ENCODE data around the gene IFNA14.
"Not testable (repeated sequence)": the region's sequence is repeated elsewhere in the genome, so short reads cannot be mapped to it uniquely, and the experiment has no call there.

The IFNA14 gene

GRCh38 chr9:21213411-21214326 lies 26.1 kb downstream of the IFNA14 start:
- DNase-seq: not testable (repeated sequence)

- DNase-seq: not testable (repeated sequence)
Measured at GRCh38 chr9:21212160-21212559, 27.6 kb downstream of the IFNA14 start.

- DNase-seq: not testable (repeated sequence)
Measured at GRCh38 chr9:21210782-21211181, 29.0 kb downstream of the IFNA14 start.

- DNase-seq: no peak
Measured at GRCh38 chr9:21210311-21210710, 29.5 kb downstream of the IFNA14 start.

- DNase-seq: not testable (repeated sequence)
Measured at GRCh38 chr9:21207043-21207442, 32.8 kb downstream of the IFNA14 start, which contains the start of gene IFNA10. TSS of gene IFNA10 (minus strand) at chr9:21207143. CDS start at chr9:21207097, 46 bp downstream.

- no peak for DNase-seq
Measured at GRCh38 chr9:21205204-21205603, 34.6 kb downstream of the IFNA14 start.

GRCh38 chr9:21202105-21202504 lies 37.7 kb downstream of the IFNA14 start, which contains the start of gene IFNA7:
TSS of gene IFNA7 (minus strand) at chr9:21202205. CDS start at chr9:21202165, 40 bp downstream.
- not testable (repeated sequence) for DNase-seq

GRCh38 chr9:21194867-21195776 lies 44.7 kb downstream of the IFNA14 start:
- peak; percentile 35 for DNase-seq

All from stimulated activated CD4-positive, alpha-beta T cell treated with anti-CD3 and anti-CD28 coated beads, Interleukin-4, amount 100 ng/mL, for 24 hours (primary cell).